ENCODE measurements around the gene PRSS33. TPM values are rescaled to one million over a fixed set of nuclear protein-coding genes. Genes with fewer than 3 reads are reported as not detected.

The PRSS33 gene
- total RNA-seq, 1 donor from 2014 or later = 2.9 TPM

- DNase-seq = no peak
These were observed 33.6 kb upstream of the PRSS33 start for GRCh38 chr16:2820836-2821486.

- DNase-seq = no peak
These were observed 32.8 kb upstream of the PRSS33 start for GRCh38 chr16:2819939-2820835.

GRCh38 chr16:2819179-2819938 lies 32.0 kb upstream of the PRSS33 start:
- no peak for DNase-seq

- no peak for DNase-seq
These were observed 31.0 kb upstream of the PRSS33 start for GRCh38 chr16:2818272-2818876.

GRCh38 chr16:2817340-2818271 lies 30.2 kb upstream of the PRSS33 start:
- no peak for DNase-seq

- no peak for DNase-seq
These were observed 29.5 kb upstream of the PRSS33 start, which contains the start of gene PRSS21 for GRCh38 chr16:2816751-2817339. Gene PRSS21 (plus strand): TSS chr16:2817237. CDS start chr16:2817269, 32 bp downstream.

GRCh38 chr16:2815299-2815771 lies 28.0 kb upstream of the PRSS33 start:
- DNase-seq = peak; percentile 14

- DNase-seq = no peak
These were observed 27.4 kb upstream of the PRSS33 start for GRCh38 chr16:2814551-2815298.

GRCh38 chr16:2813771-2814221 lies 26.4 kb upstream of the PRSS33 start:
- no peak for DNase-seq

- DNase-seq = no peak
These were observed 24.5 kb upstream of the PRSS33 start for GRCh38 chr16:2811703-2812471.

- DNase-seq = no peak
These were observed 23.3 kb upstream of the PRSS33 start for GRCh38 chr16:2810651-2811050.

- DNase-seq = no peak
These were observed 21.9 kb upstream of the PRSS33 start for GRCh38 chr16:2809149-2809760.

- DNase-seq = no peak
These were observed 20.8 kb upstream of the PRSS33 start for GRCh38 chr16:2808181-2808580.

GRCh38 chr16:2806286-2806685 lies 18.9 kb upstream of the PRSS33 start:
- DNase-seq = no peak

GRCh38 chr16:2804728-2805127 lies 17.4 kb upstream of the PRSS33 start:
- no peak for DNase-seq

- no peak for DNase-seq
These were observed 16.3 kb upstream of the PRSS33 start for GRCh38 chr16:2803545-2804195.

- DNase-seq = no peak
These were observed 12.5 kb upstream of the PRSS33 start for GRCh38 chr16:2799859-2800226.

Measured in tongue (tissue), 2 donors.